GM12878 (cell line): ENCODE results near the gene NTPCR. TPM values are rescaled to one million over a fixed set of nuclear protein-coding genes. Genes with fewer than 3 reads are reported as not detected.

Experiments
- ATAC-seq: fragments of 200-7000 bp; cut with Tn5 transposase; 3 replicates; pipeline ENCODE4 v1.9.1; 2020; ENCODE audit warnings: mild to moderate bottlenecking, moderate library complexity
- BruUV-seq: library from RNA; stranded (reverse); fragments of 400-500 nt; replicated peaks from 2 replicates; lab custom pipeline; 2021; lab: Mats Ljungman, UMichigan
- CTCF ChIA-PET: fragments of 300-600 bp; sonication (Branson Sonifier 250); formaldehyde crosslinking; extraction: SDS; loops from one replicate; lab custom pipeline; 2021; ENCODE audit warnings: inconsistent platforms; lab: Yijun Ruan, JAX
- POLR2A ChIA-PET: fragments of 350-600 bp; formaldehyde crosslinking; extraction: SDS; loops from one replicate; lab custom pipeline; 2021; ENCODE audit warnings: inconsistent platforms; lab: Charles Lee
- RAD21 ChIA-PET: fragments of 300-600 bp; sonication (Branson Sonifier 250); formaldehyde crosslinking; loops from one replicate; lab custom pipeline; 2023; ENCODE audit warnings: antibody characterized with exemption; ENCODE audit not compliant: unreplicated experiment; lab: Charles Lee
- SMC1A ChIA-PET: fragments of 300-600 bp; sonication (Branson Sonifier 250); formaldehyde crosslinking; loops from one replicate; lab custom pipeline; 2023; ENCODE audit not compliant: unreplicated experiment, uncharacterized antibody; lab: Charles Lee
- DNase-seq: peaks from one replicate; pipeline ENCODE4 v3.0.0-alpha.2; 2011; ENCODE audit warnings: low read depth, low spot score
- FAIRE-seq: peaks from 3 replicates; lab custom pipeline; 2011; peaks lifted over from hg19 to GRCh38; lab: Jason Lieb, UNC
- H2AFZ ChIP-seq: 2 replicates; pipeline ENCODE4 v1.6.0; 2011; ENCODE audit warnings: low read depth, low read length, control low read depth; ENCODE audit not compliant: control insufficient read depth
- H3K27ac ChIP-seq: 2 replicates; pipeline ENCODE4 v1.5.1; 2011; ENCODE audit warnings: control low read depth; ENCODE audit not compliant: control insufficient read depth, insufficient read depth
- H3K27me3 ChIP-seq, 2 experiments: replicated peaks in 1 of 2; 2 replicates each; pipeline versions ENCODE4 v1.6.0 to v1.6.1; 2011; ENCODE audit warnings: low read length in 1 of 2; ENCODE audit not compliant: control insufficient read depth in 2 of 2, insufficient read depth in 2 of 2
- H3K36me3 ChIP-seq, 2 experiments: 2 replicates each; pipeline ENCODE4 v1.5.1; 2011; ENCODE audit warnings: low read length in 1 of 2; ENCODE audit not compliant: control insufficient read depth in 2 of 2, insufficient read depth in 2 of 2
- H3K4me1 ChIP-seq: 2 replicates; pipeline ENCODE4 v1.6.1; 2011; ENCODE audit warnings: mild to moderate bottlenecking, low read length, moderate library complexity, mixed read lengths; ENCODE audit not compliant: control insufficient read depth, insufficient read depth
- H3K4me2 ChIP-seq: 2 replicates; pipeline ENCODE4 v1.6.0; 2011; ENCODE audit warnings: control low read depth; ENCODE audit not compliant: control insufficient read depth, insufficient read depth
- H3K4me3 ChIP-seq: fragments of 200-600 bp; sonication (generic); 2 replicates; pipeline ENCODE4 v1.5.1; 2016
- H3K79me2 ChIP-seq: 2 replicates; pipeline ENCODE4 v1.6.0; 2011; ENCODE audit warnings: low read length; ENCODE audit not compliant: control insufficient read depth, insufficient read depth
- H3K9ac ChIP-seq: 2 replicates; pipeline ENCODE4 v1.8.0; 2011; ENCODE audit warnings: low read length, control low read depth, mixed read lengths; ENCODE audit not compliant: control insufficient read depth, insufficient read depth
- H3K9me3 ChIP-seq: replicated peaks from 3 replicates; pipeline ENCODE4 v1.5.1; 2011; ENCODE audit warnings: mild to moderate bottlenecking, low read length; ENCODE audit not compliant: control insufficient read depth, insufficient read depth
- H4K20me1 ChIP-seq: 2 replicates; pipeline ENCODE4 v1.6.0; 2011; ENCODE audit not compliant: control insufficient read depth, insufficient read depth
- BHLHE40 ChIP-seq, 2 experiments: fragments of 450-650 bp in 1 of 2; IDR thresholded peaks; 2 replicates each; pipeline ENCODE4 v1.6.1; 2011 to 2017; ENCODE audit warnings: low read depth in 2 of 2, borderline replicate concordance in 1 of 2, improper control_type of control experiment in 1 of 2, low read length in 1 of 2, mild to moderate bottlenecking in 1 of 2
- CBX3 ChIP-seq: fragments of 200-600 bp; sonication (generic); IDR thresholded peaks from 2 replicates; pipeline ENCODE4 v1.6.1; 2016; ENCODE audit warnings: low read depth, borderline replicate concordance
- CREM ChIP-seq: IDR thresholded peaks from 2 replicates; pipeline ENCODE4 v1.6.1; 2014; ENCODE audit warnings: antibody characterized with exemption, low read depth
- ESRRA ChIP-seq: IDR thresholded peaks from 2 replicates; pipeline ENCODE4 v1.6.1; 2012; ENCODE audit warnings: mild to moderate bottlenecking, low read length, improper control_type of control experiment
- HDAC2 ChIP-seq: fragments of 200-600 bp; sonication (generic); IDR thresholded peaks from 2 replicates; pipeline ENCODE4 v1.6.1; 2017
- KAT2A ChIP-seq: conservative IDR thresholded peaks from 2 replicates; pipeline ENCODE4 v1.6.1; 2011; ENCODE audit warnings: low read depth, low read length; ENCODE audit not compliant: control insufficient read depth
- MYB ChIP-seq: fragments of 150-350 bp; IDR thresholded peaks from 2 replicates; pipeline ENCODE4 v1.6.1; 2014; ENCODE audit warnings: mild to moderate bottlenecking, low read depth, low read length, borderline replicate concordance
- NBN ChIP-seq: fragments of 450-650 bp; IDR thresholded peaks from 2 replicates; pipeline ENCODE4 v1.6.1; 2016
- RFX5 ChIP-seq: IDR thresholded peaks from 2 replicates; pipeline ENCODE4 v1.6.1; 2011; ENCODE audit warnings: low read depth, low read length, improper control_type of control experiment
- SMAD5 ChIP-seq: IDR thresholded peaks from 2 replicates; pipeline ENCODE4 v1.6.1; 2016; ENCODE audit warnings: antibody characterized with exemption, low read depth
- SMC3 ChIP-seq: IDR thresholded peaks from 2 replicates; pipeline ENCODE4 v1.6.1; 2011; ENCODE audit warnings: low read length, improper control_type of control experiment, borderline replicate concordance
- YY1 ChIP-seq: IDR thresholded peaks from 2 replicates; pipeline ENCODE4 v1.6.1; 2011; ENCODE audit warnings: low read depth, mild to moderate bottlenecking, low read length
- ZSCAN29 ChIP-seq: fragments of 450-650 bp; IDR thresholded peaks from 2 replicates; pipeline ENCODE4 v1.6.1; 2017; ENCODE audit warnings: mild to moderate bottlenecking, moderate library complexity
- WGBS: methylation state at CpG from one replicate; pipeline ENCODE4 v1.1.6; 2016; ENCODE audit warnings: low lambda C conversion rate; ENCODE audit not compliant: insufficient replicate concordance, insufficient coverage; ENCODE audit errors: missing lambda C conversion rate; 5-methylcytosine and 5-hydroxymethylcytosine counted together
- in situ Hi-C: fragments of 300-500 bp; cut with MboI; formaldehyde crosslinking; loops from 9 replicates; pipeline ENCODE4 v1.14.3; 2018; ENCODE audit warnings: mixed read lengths
- intact Hi-C: fragments of 100-400 bp; cut with micrococcal nuclease; formaldehyde crosslinking; loops from one replicate; pipeline ENCODE4 v1.14.2; 2022; ENCODE audit not compliant: unreplicated experiment
- polyA plus RNA-seq, 11 experiments: library from polyadenylated mRNA; depleted of rRNA in 4 of 11; unstranded in 6 of 11; stranded (reverse) in 5 of 11; fragments of >200 nt; fragmentation: Nextera tagmentation in 4 of 11; fragmentation: Illumina TruSeq in 1 of 11; extraction: Ambion mirVana in 4 of 11; extraction: Trizol in 1 of 11; gene quantifications; 1 replicate in 1 of 11; 2 replicates in 10 of 11; pipeline versions ENCODE4 v1.2.1 to v1.2.3, GENCODE V29; 2011 to 2016; ENCODE audit warnings: inconsistent platforms in 2 of 11, missing spikeins in 2 of 11, low read depth in 1 of 11
- total RNA-seq, 4 experiments: library from RNA; depleted of rRNA in 3 of 4; stranded (reverse); fragments of >200 nt in 3 of 4; fragmentation: Illumina TruSeq in 1 of 4; extraction: Trizol in 1 of 4; gene quantifications; 2 replicates each; pipeline versions ENCODE4 v1.2.1 to v1.2.3, GENCODE V29; 2013 to 2021
- TF ChIP-seq, protein P1 (sequence below): fragments of 150-350 bp; IDR thresholded peaks from 2 replicates; pipeline ENCODE4 v1.6.1; 2014; ENCODE audit warnings: mild to moderate bottlenecking, low read depth, low read length
- TF ChIP-seq, protein P2 (sequence below): fragments of 450-650 bp; formaldehyde crosslinking; IDR thresholded peaks from 2 replicates; pipeline ENCODE4 v1.4.0; 2022; ENCODE audit warnings: mild to moderate bottlenecking, moderate library complexity
- TF ChIP-seq, protein P3 (sequence below): fragments of 450-650 bp; formaldehyde crosslinking; IDR thresholded peaks from 2 replicates; pipeline ENCODE4 v1.5.0; 2022; ENCODE audit warnings: mild to moderate bottlenecking, missing genetic modification characterization
- TF ChIP-seq, protein P4 (sequence below): IDR thresholded peaks from 2 replicates; pipeline ENCODE4 v1.6.1; 2011; ENCODE audit warnings: low read depth, low read length, improper control_type of control experiment, borderline replicate concordance

NTPCR gene
- total and polyA plus RNA-seq, 10 of the 15 experiments (the other 5 are each of a cell fraction or from before 2014, with no cell fraction given): 25.4 to 109 (median 56.6) TPM

DNA sequence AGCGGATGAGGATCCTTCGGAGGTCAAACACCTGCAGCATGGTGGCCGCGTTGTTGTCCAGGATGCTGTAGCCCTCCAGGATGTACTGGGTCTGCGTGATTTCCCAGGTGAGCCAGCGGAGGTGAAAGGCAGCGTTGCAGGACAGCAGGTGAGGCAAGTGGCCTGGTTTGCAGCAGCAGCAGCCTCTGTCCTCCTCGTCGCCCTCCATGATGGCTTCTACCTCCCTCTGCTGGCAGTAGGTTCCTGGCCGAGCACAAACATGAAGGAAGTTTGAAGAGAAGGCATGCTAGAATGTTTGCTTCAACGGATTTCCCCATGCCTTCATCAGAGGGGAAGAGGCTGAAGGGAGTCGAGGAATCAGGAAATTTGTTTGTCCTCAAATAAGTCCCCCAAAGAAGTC, 74.7 kb downstream of the NTPCR start:
- Histone ChIP-seq H3K9ac (no peak overlapping the region), H3K4me1 (no peaks in the 10 kb centered on the region), H2AFZ (no peak overlapping the region), H4K20me1 (no peaks in the 10 kb centered on the region), H3K27me3 (no peaks in the 10 kb centered on the region), H3K9me3 (no peaks in the 10 kb centered on the region), H3K4me2 (no peak overlapping the region), H3K79me2 (no peaks in the 10 kb centered on the region), H3K27ac (no peak overlapping the region), H3K36me3 (no peaks in the 10 kb centered on the region), H3K4me3 (no peak overlapping the region)
- DNase-seq (no peak), FAIRE-seq (no peak), ATAC-seq (peak; percentile 69)
- in situ Hi-C loops (loop anchor here (10.0 kb wide), 1 partner anchor 390 kb away; the partner anchor contains the start of gene SIPA1L2), intact Hi-C loops (loop anchor here (2.0 kb wide), 1 partner anchor 390 kb away; no protein-coding TSS in a partner anchor)
- ChIA-PET SMC1A (interaction anchor here (0.9 to 1.4 kb wide), 2 partner anchors 17 to 42 kb away, joined by 3 to 4 read pairs; no protein-coding TSS in a partner anchor), POLR2A (no interaction called here), CTCF (interaction anchor here (1.0 to 2.0 kb wide), 4 partner anchors 215 to 1159 kb away, joined by 3 to 5 read pairs (median 4); no protein-coding TSS in a partner anchor), RAD21 (no interaction called here)
- BruUV-seq: no TSS peak
- WGBS: 49% methylated on average over 12 of the region's 12 CpGs
- TF ChIP-seq, protein P1, sequence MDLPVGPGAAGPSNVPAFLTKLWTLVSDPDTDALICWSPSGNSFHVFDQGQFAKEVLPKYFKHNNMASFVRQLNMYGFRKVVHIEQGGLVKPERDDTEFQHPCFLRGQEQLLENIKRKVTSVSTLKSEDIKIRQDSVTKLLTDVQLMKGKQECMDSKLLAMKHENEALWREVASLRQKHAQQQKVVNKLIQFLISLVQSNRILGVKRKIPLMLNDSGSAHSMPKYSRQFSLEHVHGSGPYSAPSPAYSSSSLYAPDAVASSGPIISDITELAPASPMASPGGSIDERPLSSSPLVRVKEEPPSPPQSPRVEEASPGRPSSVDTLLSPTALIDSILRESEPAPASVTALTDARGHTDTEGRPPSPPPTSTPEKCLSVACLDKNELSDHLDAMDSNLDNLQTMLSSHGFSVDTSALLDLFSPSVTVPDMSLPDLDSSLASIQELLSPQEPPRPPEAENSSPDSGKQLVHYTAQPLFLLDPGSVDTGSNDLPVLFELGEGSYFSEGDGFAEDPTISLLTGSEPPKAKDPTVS: no peak
- no peak for TF ChIP-seq MYB
- TF ChIP-seq, protein P2, sequence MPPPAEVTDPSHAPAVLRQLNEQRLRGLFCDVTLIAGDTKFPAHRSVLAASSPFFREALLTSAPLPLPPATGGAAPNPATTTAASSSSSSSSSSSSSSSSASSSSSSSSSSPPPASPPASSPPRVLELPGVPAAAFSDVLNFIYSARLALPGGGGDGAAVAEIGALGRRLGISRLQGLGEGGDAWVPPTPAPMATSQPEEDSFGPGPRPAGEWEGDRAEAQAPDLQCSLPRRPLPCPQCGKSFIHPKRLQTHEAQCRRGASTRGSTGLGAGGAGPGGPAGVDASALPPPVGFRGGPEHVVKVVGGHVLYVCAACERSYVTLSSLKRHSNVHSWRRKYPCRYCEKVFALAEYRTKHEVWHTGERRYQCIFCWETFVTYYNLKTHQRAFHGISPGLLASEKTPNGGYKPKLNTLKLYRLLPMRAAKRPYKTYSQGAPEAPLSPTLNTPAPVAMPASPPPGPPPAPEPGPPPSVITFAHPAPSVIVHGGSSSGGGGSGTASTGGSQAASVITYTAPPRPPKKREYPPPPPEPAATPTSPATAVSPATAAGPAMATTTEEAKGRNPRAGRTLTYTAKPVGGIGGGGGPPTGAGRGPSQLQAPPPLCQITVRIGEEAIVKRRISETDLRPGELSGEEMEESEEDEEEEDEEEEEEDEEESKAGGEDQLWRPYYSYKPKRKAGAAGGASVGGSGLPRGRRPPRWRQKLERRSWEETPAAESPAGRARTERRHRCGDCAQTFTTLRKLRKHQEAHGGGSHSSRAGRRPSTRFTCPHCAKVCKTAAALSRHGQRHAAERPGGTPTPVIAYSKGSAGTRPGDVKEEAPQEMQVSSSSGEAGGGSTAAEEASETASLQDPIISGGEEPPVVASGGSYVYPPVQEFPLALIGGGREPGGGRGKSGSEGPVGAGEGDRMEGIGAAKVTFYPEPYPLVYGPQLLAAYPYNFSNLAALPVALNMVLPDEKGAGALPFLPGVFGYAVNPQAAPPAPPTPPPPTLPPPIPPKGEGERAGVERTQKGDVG (CRISPR knock-in tag): no peak
- peak; percentile 51; the same call in 1 of the 2 replicates for TF ChIP-seq SMC3
- no peak for TF ChIP-seq CREM
- TF ChIP-seq, protein P3, sequence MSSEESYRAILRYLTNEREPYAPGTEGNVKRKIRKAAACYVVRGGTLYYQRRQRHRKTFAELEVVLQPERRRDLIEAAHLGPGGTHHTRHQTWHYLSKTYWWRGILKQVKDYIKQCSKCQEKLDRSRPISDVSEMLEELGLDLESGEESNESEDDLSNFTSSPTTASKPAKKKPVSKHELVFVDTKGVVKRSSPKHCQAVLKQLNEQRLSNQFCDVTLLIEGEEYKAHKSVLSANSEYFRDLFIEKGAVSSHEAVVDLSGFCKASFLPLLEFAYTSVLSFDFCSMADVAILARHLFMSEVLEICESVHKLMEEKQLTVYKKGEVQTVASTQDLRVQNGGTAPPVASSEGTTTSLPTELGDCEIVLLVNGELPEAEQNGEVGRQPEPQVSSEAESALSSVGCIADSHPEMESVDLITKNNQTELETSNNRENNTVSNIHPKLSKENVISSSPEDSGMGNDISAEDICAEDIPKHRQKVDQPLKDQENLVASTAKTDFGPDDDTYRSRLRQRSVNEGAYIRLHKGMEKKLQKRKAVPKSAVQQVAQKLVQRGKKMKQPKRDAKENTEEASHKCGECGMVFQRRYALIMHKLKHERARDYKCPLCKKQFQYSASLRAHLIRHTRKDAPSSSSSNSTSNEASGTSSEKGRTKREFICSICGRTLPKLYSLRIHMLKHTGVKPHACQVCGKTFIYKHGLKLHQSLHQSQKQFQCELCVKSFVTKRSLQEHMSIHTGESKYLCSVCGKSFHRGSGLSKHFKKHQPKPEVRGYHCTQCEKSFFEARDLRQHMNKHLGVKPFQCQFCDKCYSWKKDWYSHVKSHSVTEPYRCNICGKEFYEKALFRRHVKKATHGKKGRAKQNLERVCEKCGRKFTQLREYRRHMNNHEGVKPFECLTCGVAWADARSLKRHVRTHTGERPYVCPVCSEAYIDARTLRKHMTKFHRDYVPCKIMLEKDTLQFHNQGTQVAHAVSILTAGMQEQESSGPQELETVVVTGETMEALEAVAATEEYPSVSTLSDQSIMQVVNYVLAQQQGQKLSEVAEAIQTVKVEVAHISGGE (CRISPR knock-in tag): no peak
- no peak for TF ChIP-seq NBN
- TF ChIP-seq YY1: 0 out of 2 replicates have a peak, but pooled peaks have one; percentile 48
- TF ChIP-seq, protein P4, sequence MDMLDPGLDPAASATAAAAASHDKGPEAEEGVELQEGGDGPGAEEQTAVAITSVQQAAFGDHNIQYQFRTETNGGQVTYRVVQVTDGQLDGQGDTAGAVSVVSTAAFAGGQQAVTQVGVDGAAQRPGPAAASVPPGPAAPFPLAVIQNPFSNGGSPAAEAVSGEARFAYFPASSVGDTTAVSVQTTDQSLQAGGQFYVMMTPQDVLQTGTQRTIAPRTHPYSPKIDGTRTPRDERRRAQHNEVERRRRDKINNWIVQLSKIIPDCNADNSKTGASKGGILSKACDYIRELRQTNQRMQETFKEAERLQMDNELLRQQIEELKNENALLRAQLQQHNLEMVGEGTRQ: no peak
- no peak for TF ChIP-seq HDAC2
- TF ChIP-seq CBX3: no peak
- no peak for TF ChIP-seq BHLHE40 (IDR thresholded peaks at IDR 0.05; ENCODE audit: borderline replicate concordance in 1 of 2, low read depth in 2 of 2, low read length in 1 of 2)
- no peak for TF ChIP-seq RFX5
- no peak for TF ChIP-seq SMAD5
- no peak for TF ChIP-seq ZSCAN29
- no peak for TF ChIP-seq ESRRA
- no peak for TF ChIP-seq KAT2A
